Measurements from ENCODE around the gene ELP4. TPM values are rescaled to one million over a fixed set of nuclear protein-coding genes. Genes with fewer than 3 reads are reported as not detected.

Gene ELP4
- total RNA-seq, 5 donors from 2014 or later (not counting 1 experiment from before 2014, with no cell fraction given), result 15.9 to 22.2 (median 17.2) TPM

- Histone ChIP-seq H3K27ac (ENCODE audit: low read length) (no peak overlapping the region), H3K36me3 (ENCODE audit: control insufficient read depth in 2 of 2, extremely low read depth in 1 of 2, insufficient read depth in 1 of 2, low read length in 1 of 2) (no peaks in the 10 kb centered on the region), H3K4me3 (ENCODE audit: control insufficient read depth in 1 of 2, extremely low read depth in 1 of 2, low read length in 1 of 2) (no peak overlapping the region), H3K27me3 (replicated peaks in 1 of 2; ENCODE audit: control insufficient read depth in 2 of 2, extremely low read depth in 1 of 2, insufficient read depth in 2 of 2, low read length in 1 of 2) (no peaks in the 10 kb centered on the region), H3K4me1 (ENCODE audit: control insufficient read depth in 1 of 2, extremely low read depth in 1 of 2, insufficient read depth in 2 of 2, low read length in 2 of 2) (no peaks in the 10 kb centered on the region), H3K9me3 (no peaks in the 10 kb centered on the region)
- DNase-seq, result no peak
- H3K27ac Mint-ChIP-seq, result no peak overlapping the region
- ChIA-PET POLR2A (no interaction called here), CTCF (no interaction called here)
- no peak for ATAC-seq (replicated peaks in 1 of 4)
- H3K9me3 Mint-ChIP-seq, result no peaks in the 10 kb centered on the region
- H3K4me3 Mint-ChIP-seq, result no peak overlapping the region
- peaks cover 0 to 20% (median 0%) of the 10 kb centered on the region in 3 donors for H3K4me1 Mint-ChIP-seq
- H3K27me3 Mint-ChIP-seq, result no peaks in the 10 kb centered on the region
- H3K36me3 Mint-ChIP-seq, result peaks cover 28% of the 10 kb centered on the region
Measured at GRCh38 chr11:31529701-31530100, 20.1 kb downstream of the ELP4 start.

GRCh38 chr11:31531293-31531692 lies 21.7 kb downstream of the ELP4 start:
- Histone ChIP-seq H3K4me1 (ENCODE audit: control insufficient read depth in 1 of 2, extremely low read depth in 1 of 2, insufficient read depth in 2 of 2, low read length in 2 of 2) (no peaks in the 10 kb centered on the region), H3K36me3 (ENCODE audit: control insufficient read depth in 2 of 2, extremely low read depth in 1 of 2, insufficient read depth in 1 of 2, low read length in 1 of 2) (no peaks in the 10 kb centered on the region), H3K27ac (ENCODE audit: low read length) (no peak overlapping the region), H3K27me3 (replicated peaks in 1 of 2; ENCODE audit: control insufficient read depth in 2 of 2, extremely low read depth in 1 of 2, insufficient read depth in 2 of 2, low read length in 1 of 2) (no peaks in the 10 kb centered on the region), H3K4me3 (ENCODE audit: control insufficient read depth in 1 of 2, extremely low read depth in 1 of 2, low read length in 1 of 2) (no peak overlapping the region), H3K9me3 (no peaks in the 10 kb centered on the region)
- peaks cover 24% of the 10 kb centered on the region for H3K36me3 Mint-ChIP-seq
- no CpG with 5 or more reads among the region's 1 CpG for WGBS (ENCODE audit: insufficient coverage)
- H3K27ac Mint-ChIP-seq, result no peak overlapping the region
- no peaks in the 10 kb centered on the region for H3K9me3 Mint-ChIP-seq
- ChIA-PET POLR2A (no interaction called here), CTCF (no interaction called here)
- H3K27me3 Mint-ChIP-seq, result no peaks in the 10 kb centered on the region
- H3K4me3 Mint-ChIP-seq, result no peak overlapping the region
- DNase-seq, result no peak
- peaks cover 0 to 20% (median 0%) of the 10 kb centered on the region in 3 donors for H3K4me1 Mint-ChIP-seq
- no peak for ATAC-seq (replicated peaks in 1 of 4)

GRCh38 chr11:31535479-31535878 lies 25.9 kb downstream of the ELP4 start:
- Histone ChIP-seq H3K4me3 (ENCODE audit: control insufficient read depth in 1 of 2, extremely low read depth in 1 of 2, low read length in 1 of 2) (no peak overlapping the region), H3K27me3 (replicated peaks in 1 of 2; ENCODE audit: control insufficient read depth in 2 of 2, extremely low read depth in 1 of 2, insufficient read depth in 2 of 2, low read length in 1 of 2) (no peaks in the 10 kb centered on the region), H3K27ac (ENCODE audit: low read length) (no peak overlapping the region), H3K9me3 (no peaks in the 10 kb centered on the region), H3K36me3 (ENCODE audit: control insufficient read depth in 2 of 2, extremely low read depth in 1 of 2, insufficient read depth in 1 of 2, low read length in 1 of 2) (peaks cover 0 to 2% of the 10 kb centered on the region in 2 donors), H3K4me1 (ENCODE audit: control insufficient read depth in 1 of 2, extremely low read depth in 1 of 2, insufficient read depth in 2 of 2, low read length in 2 of 2) (no peaks in the 10 kb centered on the region)
- no peaks in the 10 kb centered on the region for H3K9me3 Mint-ChIP-seq
- 96% methylated on average over 3 of the region's 4 CpGs for WGBS (ENCODE audit: insufficient coverage)
- DNase-seq (no peak), ATAC-seq (replicated peaks in 1 of 4) (no peak)
- peaks cover 0 to 8% (median 0%) of the 10 kb centered on the region in 3 donors for H3K4me1 Mint-ChIP-seq
- POLR2A ChIA-PET, result no interaction called here
- H3K4me3 Mint-ChIP-seq, result no peak overlapping the region
- H3K36me3 Mint-ChIP-seq, result peaks cover 41% of the 10 kb centered on the region
- CTCF ChIA-PET, result no interaction called here
- H3K27me3 Mint-ChIP-seq, result no peaks in the 10 kb centered on the region
- no peak overlapping the region for H3K27ac Mint-ChIP-seq

GRCh38 chr11:31542862-31543261 lies 33.3 kb downstream of the ELP4 start:
- H3K27me3 Mint-ChIP-seq, result no peaks in the 10 kb centered on the region
- peaks cover 0 to 10% of the 10 kb centered on the region in 2 donors for H3K36me3 ChIP-seq (ENCODE audit: control insufficient read depth in 2 of 2, extremely low read depth in 1 of 2, insufficient read depth in 1 of 2, low read length in 1 of 2)
- H3K9me3 Mint-ChIP-seq, result peaks cover 0 to 4% (median 0%) of the 10 kb centered on the region in 3 donors
- no peak overlapping the region for H3K27ac Mint-ChIP-seq
- H3K4me3 ChIP-seq (ENCODE audit: control insufficient read depth in 1 of 2, extremely low read depth in 1 of 2, low read length in 1 of 2), result no peak overlapping the region
- H3K4me1 Mint-ChIP-seq, result no peaks in the 10 kb centered on the region
- no peaks in the 10 kb centered on the region for H3K9me3 ChIP-seq
- H3K4me1 ChIP-seq (ENCODE audit: control insufficient read depth in 1 of 2, extremely low read depth in 1 of 2, insufficient read depth in 2 of 2, low read length in 2 of 2), result no peaks in the 10 kb centered on the region
- H3K36me3 Mint-ChIP-seq, result peaks cover 47% of the 10 kb centered on the region
- POLR2A ChIA-PET, result no interaction called here
- CTCF ChIA-PET, result no interaction called here
- no peak for DNase-seq
- no peak for ATAC-seq (replicated peaks in 1 of 4)
- no peak overlapping the region for H3K4me3 Mint-ChIP-seq
- no peak overlapping the region for H3K27ac ChIP-seq (ENCODE audit: low read length)
- no peaks in the 10 kb centered on the region for H3K27me3 ChIP-seq (replicated peaks in 1 of 2; ENCODE audit: control insufficient read depth in 2 of 2, extremely low read depth in 1 of 2, insufficient read depth in 2 of 2, low read length in 1 of 2)

GRCh38 chr11:31555938-31556337 lies 46.4 kb downstream of the ELP4 start:
- Mint-ChIP-seq H3K4me1 (peaks cover 0 to 4% (median 0%) of the 10 kb centered on the region in 3 donors), H3K9me3 (no peaks in the 10 kb centered on the region), H3K36me3 (peaks cover 8% of the 10 kb centered on the region), H3K4me3 (no peak overlapping the region), H3K27me3 (no peaks in the 10 kb centered on the region), H3K27ac (no peak overlapping the region)
- H3K27ac ChIP-seq (ENCODE audit: low read length), result no peak overlapping the region
- no CpG with 5 or more reads among the region's 1 CpG for WGBS (ENCODE audit: insufficient coverage)
- H3K9me3 ChIP-seq, result no peaks in the 10 kb centered on the region
- H3K4me1 ChIP-seq (ENCODE audit: control insufficient read depth in 1 of 2, extremely low read depth in 1 of 2, insufficient read depth in 2 of 2, low read length in 2 of 2), result no peaks in the 10 kb centered on the region
- ATAC-seq (replicated peaks in 1 of 4) (no peak), DNase-seq (no peak)
- no peaks in the 10 kb centered on the region for H3K27me3 ChIP-seq (replicated peaks in 1 of 2; ENCODE audit: control insufficient read depth in 2 of 2, extremely low read depth in 1 of 2, insufficient read depth in 2 of 2, low read length in 1 of 2)
- ChIA-PET CTCF (no interaction called here), POLR2A (no interaction called here)
- H3K4me3 ChIP-seq (ENCODE audit: control insufficient read depth in 1 of 2, extremely low read depth in 1 of 2, low read length in 1 of 2), result no peak overlapping the region
- no peaks in the 10 kb centered on the region for H3K36me3 ChIP-seq (ENCODE audit: control insufficient read depth in 2 of 2, extremely low read depth in 1 of 2, insufficient read depth in 1 of 2, low read length in 1 of 2)

GRCh38 chr11:31558001-31558400 lies 48.4 kb downstream of the ELP4 start:
- Histone ChIP-seq H3K27ac (ENCODE audit: low read length) (no peak overlapping the region), H3K4me1 (ENCODE audit: control insufficient read depth in 1 of 2, extremely low read depth in 1 of 2, insufficient read depth in 2 of 2, low read length in 2 of 2) (no peaks in the 10 kb centered on the region), H3K9me3 (no peaks in the 10 kb centered on the region), H3K36me3 (ENCODE audit: control insufficient read depth in 2 of 2, extremely low read depth in 1 of 2, insufficient read depth in 1 of 2, low read length in 1 of 2) (no peaks in the 10 kb centered on the region), H3K4me3 (ENCODE audit: control insufficient read depth in 1 of 2, extremely low read depth in 1 of 2, low read length in 1 of 2) (no peak overlapping the region), H3K27me3 (replicated peaks in 1 of 2; ENCODE audit: control insufficient read depth in 2 of 2, extremely low read depth in 1 of 2, insufficient read depth in 2 of 2, low read length in 1 of 2) (no peaks in the 10 kb centered on the region)
- Mint-ChIP-seq H3K4me3 (no peak overlapping the region), H3K9me3 (no peaks in the 10 kb centered on the region), H3K4me1 (peaks cover 0 to 4% (median 0%) of the 10 kb centered on the region in 3 donors), H3K27ac (no peak overlapping the region), H3K27me3 (no peaks in the 10 kb centered on the region), H3K36me3 (peaks cover 7% of the 10 kb centered on the region)
- ChIA-PET POLR2A (interaction anchor here in 1 of 2 donors (0.7 kb wide), 1 partner anchor 50 kb away, joined by 3 read pairs; no protein-coding TSS in a partner anchor), CTCF (interaction anchor here in 1 of 2 donors (1.3 kb wide), 1 partner anchor 15 kb away, joined by 6 read pairs; no protein-coding TSS in a partner anchor)
- ATAC-seq (replicated peaks in 1 of 4) (no peak), DNase-seq (no peak)
- 100% methylated on average over 1 of the region's 2 CpGs for WGBS (ENCODE audit: insufficient coverage)

- H3K4me3 ChIP-seq (ENCODE audit: control insufficient read depth in 1 of 2, extremely low read depth in 1 of 2, low read length in 1 of 2), result no peak overlapping the region
- POLR2A ChIA-PET, result interaction anchor here in 1 of 2 donors (0.6 kb wide), 1 partner anchor 52 kb away, joined by 3 read pairs; no protein-coding TSS in a partner anchor
- no peaks in the 10 kb centered on the region for H3K27me3 Mint-ChIP-seq
- H3K4me3 Mint-ChIP-seq, result no peak overlapping the region
- no peaks in the 10 kb centered on the region for H3K9me3 Mint-ChIP-seq
- WGBS (ENCODE audit: insufficient coverage), result no CpG with 5 or more reads among the region's 1 CpG
- ATAC-seq (replicated peaks in 1 of 4) (no peak), DNase-seq (no peak)
- no peaks in the 10 kb centered on the region for H3K4me1 ChIP-seq (ENCODE audit: control insufficient read depth in 1 of 2, extremely low read depth in 1 of 2, insufficient read depth in 2 of 2, low read length in 2 of 2)
- H3K27ac ChIP-seq (ENCODE audit: low read length), result no peak overlapping the region
- no peaks in the 10 kb centered on the region for H3K36me3 ChIP-seq (ENCODE audit: control insufficient read depth in 2 of 2, extremely low read depth in 1 of 2, insufficient read depth in 1 of 2, low read length in 1 of 2)
- no peaks in the 10 kb centered on the region for H3K27me3 ChIP-seq (replicated peaks in 1 of 2; ENCODE audit: control insufficient read depth in 2 of 2, extremely low read depth in 1 of 2, insufficient read depth in 2 of 2, low read length in 1 of 2)
- H3K9me3 ChIP-seq, result no peaks in the 10 kb centered on the region
- CTCF ChIA-PET, result no interaction called here
- no peak overlapping the region for H3K27ac Mint-ChIP-seq
- no peaks in the 10 kb centered on the region for H3K4me1 Mint-ChIP-seq
- peaks cover 17% of the 10 kb centered on the region for H3K36me3 Mint-ChIP-seq
Measured at GRCh38 chr11:31560842-31561476, 51.4 kb downstream of the ELP4 start.

All from T-cell (primary cell).